H1 (cell line): ENCODE data around the gene IRF2BP2. TPM values are rescaled to one million over a fixed set of nuclear protein-coding genes. Genes with fewer than 3 reads are reported as not detected.

Experiments
- CTCF ChIA-PET: fragments of 300-600 bp; sonication (Branson Sonifier 250); formaldehyde crosslinking; loops from one replicate; lab custom pipeline; 2021; ENCODE audit not compliant: partially characterized antibody; lab: Charles Lee
- POLR2A ChIA-PET: fragments of 300-600 bp; sonication (Branson Sonifier 250); formaldehyde crosslinking; loops from one replicate; lab custom pipeline; 2021; ENCODE audit warnings: inconsistent platforms; ENCODE audit not compliant: partially characterized antibody; lab: Charles Lee
- DNase-seq, 2 experiments: peaks; one replicate each; pipeline versions ENCODE4 v3.0.0 to v3.0.0-alpha.2; 2010 to 2022; ENCODE audit warnings: low spot score in 2 of 2, low read depth in 1 of 2, mixed read lengths in 1 of 2
- FAIRE-seq: peaks from 2 replicates; lab custom pipeline; 2011; peaks lifted over from hg19 to GRCh38; lab: Jason Lieb, UNC
- H2AFZ ChIP-seq: 2 replicates; pipeline ENCODE4 v1.8.1; 2012; ENCODE audit warnings: low read length, inconsistent platforms
- H2AK5ac ChIP-seq: 2 replicates; pipeline ENCODE4 v1.6.1; 2013; ENCODE audit warnings: low read depth, low read length
- H2BK120ac ChIP-seq: replicated peaks from 2 replicates; pipeline ENCODE3; 2013; ENCODE audit warnings: low read depth, low read length, inconsistent platforms
- H2BK12ac ChIP-seq: 2 replicates; pipeline ENCODE4 v1.6.1; 2013; ENCODE audit warnings: low read depth, low read length
- H2BK15ac ChIP-seq: 2 replicates; pipeline ENCODE4 v1.6.1; 2013; ENCODE audit warnings: low read length
- H2BK20ac ChIP-seq: 2 replicates; pipeline ENCODE4 v1.6.1; 2013; ENCODE audit warnings: low read length
- H2BK5ac ChIP-seq: 2 replicates; pipeline ENCODE4 v1.6.1; 2013; ENCODE audit warnings: low read depth, low read length
- H3K14ac ChIP-seq: 2 replicates; pipeline ENCODE4 v1.6.1; 2013; ENCODE audit warnings: inconsistent platforms; ENCODE audit not compliant: insufficient read length
- H3K18ac ChIP-seq: 2 replicates; pipeline ENCODE4 v1.6.1; 2013; ENCODE audit warnings: low read length; ENCODE audit errors: extremely low read depth
- H3K23ac ChIP-seq: 2 replicates; pipeline ENCODE4 v1.6.1; 2013; ENCODE audit warnings: inconsistent platforms; ENCODE audit not compliant: insufficient read length
- H3K23me2 ChIP-seq: 2 replicates; pipeline ENCODE4 v1.6.1; 2013; ENCODE audit warnings: low read depth, low read length
- H3K27ac ChIP-seq: 2 replicates; pipeline ENCODE4 v1.6.1; 2011; ENCODE audit warnings: low read depth, low read length, inconsistent platforms
- H3K27me3 ChIP-seq, 4 experiments: replicated peaks in 1 of 4; 1 replicate in 1 of 4; 2 replicates in 3 of 4; pipeline versions ENCODE4 v1.6.1 to v1.8.1; 2011 to 2013; ENCODE audit warnings: low read length in 3 of 4, mild to moderate bottlenecking in 3 of 4, inconsistent platforms in 2 of 4, mixed read lengths in 2 of 4, moderate library complexity in 1 of 4; ENCODE audit not compliant: control insufficient read depth in 3 of 4, insufficient read depth in 3 of 4; ENCODE audit errors: extremely low read depth in 1 of 4
- H3K36me3 ChIP-seq, 4 experiments: 2 replicates each; pipeline versions ENCODE4 v1.6.1 to v1.8.1; 2011 to 2013; ENCODE audit warnings: mild to moderate bottlenecking in 4 of 4, low read length in 3 of 4, moderate library complexity in 2 of 4, control low read depth in 1 of 4, inconsistent platforms in 1 of 4; ENCODE audit not compliant: insufficient read depth in 4 of 4, control insufficient read depth in 2 of 4
- H3K4ac ChIP-seq: replicated peaks from 2 replicates; pipeline ENCODE3; 2013; ENCODE audit warnings: low read length, low read depth, mixed read lengths, inconsistent platforms; ENCODE audit not compliant: insufficient read length
- H3K4me1 ChIP-seq, 4 experiments: replicated peaks in 1 of 4; 1 replicate in 1 of 4; 2 replicates in 3 of 4; pipeline versions ENCODE4 v1.6.1 to v1.8.1; 2011 to 2013; ENCODE audit warnings: low read length in 3 of 4, inconsistent platforms in 2 of 4, mixed read lengths in 1 of 4; ENCODE audit not compliant: insufficient read depth in 4 of 4, control insufficient read depth in 3 of 4
- H3K4me2 ChIP-seq, 2 experiments: 2 replicates each; pipeline versions ENCODE4 v1.6.1 to v1.8.1; 2011 to 2013; ENCODE audit warnings: low read depth in 2 of 2, low read length in 2 of 2, control low read depth in 1 of 2, inconsistent platforms in 1 of 2, mild to moderate bottlenecking in 1 of 2; ENCODE audit not compliant: insufficient read depth in 1 of 2
- H3K4me3 ChIP-seq, 4 experiments: fragments of 200-600, 300-600 bp in 1 of 4; sonication (generic), shearing (Covaris generic), sonication (Bioruptor Twin) in 1 of 4; 2 replicates each; pipeline versions ENCODE4 v1.5.1 to v1.8.1; 2011 to 2016; ENCODE audit warnings: low read length in 4 of 4, low read depth in 3 of 4, control low read depth in 2 of 4, inconsistent platforms in 2 of 4, mild to moderate bottlenecking in 2 of 4, mixed read lengths in 1 of 4, moderate library complexity in 1 of 4; ENCODE audit not compliant: insufficient read depth in 2 of 4; ENCODE audit errors: extremely low read depth in 1 of 4
- H3K56ac ChIP-seq: replicated peaks from 2 replicates; pipeline ENCODE3; 2013; ENCODE audit warnings: low read depth, mild to moderate bottlenecking, mixed read lengths, low read length, inconsistent platforms; ENCODE audit not compliant: insufficient read length
- H3K79me1 ChIP-seq: 2 replicates; pipeline ENCODE4 v1.6.1; 2013; ENCODE audit warnings: low read depth, low read length, control low read depth
- H3K79me2 ChIP-seq, 2 experiments: 2 replicates each; pipeline versions ENCODE4 v1.6.1 to v1.8.1; 2012 to 2013; ENCODE audit warnings: low read length in 2 of 2, mild to moderate bottlenecking in 2 of 2, inconsistent platforms in 1 of 2; ENCODE audit not compliant: insufficient read depth in 2 of 2, control insufficient read depth in 1 of 2
- H3K9ac ChIP-seq, 4 experiments: replicated peaks in 1 of 4; 1 replicate in 1 of 4; 2 replicates in 3 of 4; pipeline versions ENCODE4 v1.6.1 to v1.8.1; 2011 to 2013; ENCODE audit warnings: low read depth in 3 of 4, low read length in 3 of 4, control low read depth in 2 of 4, mild to moderate bottlenecking in 2 of 4, moderate library complexity in 2 of 4, inconsistent platforms in 1 of 4; ENCODE audit errors: extremely low read depth in 1 of 4
- H3K9me3 ChIP-seq, 2 experiments: 2 replicates each; pipeline versions ENCODE4 v1.6.1 to v1.8.1; 2012 to 2013; ENCODE audit warnings: mild to moderate bottlenecking in 2 of 2, moderate library complexity in 2 of 2, control low read depth in 1 of 2, inconsistent platforms in 1 of 2, low read depth in 1 of 2, low read length in 1 of 2, mixed read lengths in 1 of 2; ENCODE audit not compliant: insufficient read depth in 2 of 2
- H4K20me1 ChIP-seq, 2 experiments: replicated peaks in 1 of 2; 2 replicates each; pipeline versions ENCODE3 to v1.8.1; 2011 to 2013; ENCODE audit warnings: inconsistent platforms in 2 of 2, low read length in 2 of 2, mild to moderate bottlenecking in 1 of 2; ENCODE audit not compliant: insufficient read depth in 2 of 2, control insufficient read depth in 1 of 2
- H4K5ac ChIP-seq: 2 replicates; pipeline ENCODE4 v1.6.1; 2013; ENCODE audit warnings: low read length, low read depth, mixed read lengths, inconsistent platforms; ENCODE audit not compliant: insufficient read length
- H4K8ac ChIP-seq: 2 replicates; pipeline ENCODE4 v1.8.0; 2013; ENCODE audit warnings: mild to moderate bottlenecking, moderate library complexity, low read length, inconsistent platforms; ENCODE audit not compliant: insufficient read depth; ENCODE audit errors: extremely low read depth
- H4K91ac ChIP-seq: replicated peaks from 2 replicates; pipeline ENCODE3; 2013; ENCODE audit warnings: low read length, mixed read lengths, inconsistent platforms; ENCODE audit not compliant: insufficient read length
- SAP30 ChIP-seq: fragments of 300-600 bp; sonication (generic); IDR thresholded peaks from 2 replicates; pipeline ENCODE4 v1.7.1; 2012; ENCODE audit warnings: low read length, moderate library complexity, mild to moderate bottlenecking, inconsistent platforms; ENCODE audit not compliant: insufficient read depth, insufficient replicate concordance
- YY1 ChIP-seq: IDR thresholded peaks from 2 replicates; pipeline ENCODE4 v1.6.1; 2011; ENCODE audit warnings: low read depth, mild to moderate bottlenecking, low read length
- WGBS, 2 experiments: shearing (Covaris generic) in 1 of 2; methylation state at CpG; one replicate each; pipeline versions ENCODE4 v1.1.6 to v1.1.7; 2013 to 2015; ENCODE audit warnings: low lambda C conversion rate in 2 of 2, mixed read lengths in 2 of 2, inconsistent platforms in 1 of 2, low coverage in 1 of 2, missing lambda C conversion rate in 1 of 2; ENCODE audit not compliant: insufficient replicate concordance in 2 of 2, insufficient coverage in 1 of 2, insufficient read length in 1 of 2; ENCODE audit errors: extremely low coverage in 1 of 2, missing lambda C conversion rate in 1 of 2; 5-methylcytosine and 5-hydroxymethylcytosine counted together
- polyA plus RNA-seq, 7 experiments: library from polyadenylated mRNA; depleted of rRNA in 3 of 7; stranded (reverse) in 5 of 7; unstranded in 2 of 7; fragments of >200 nt in 5 of 7; fragments of 200-250 nt in 2 of 7; gene quantifications; 1 replicate in 5 of 7; 2 replicates in 1 of 7; 4 replicates in 1 of 7; pipeline versions ENCODE4 v1.2.1 to v1.2.3, GENCODE V29; 2011 to 2013; ENCODE audit warnings: missing spikeins in 2 of 7, mixed read lengths in 2 of 7
- total RNA-seq: library from RNA; stranded (reverse); fragmentation: NEBNext Ultra II Directional; extraction: Animal tissue kit (Norgen Biotek cat#: 25700); gene quantifications from 2 replicates; pipeline ENCODE4 v1.2.1, GENCODE V29; 2021
- TF ChIP-seq, protein P1 (sequence below): IDR thresholded peaks from 2 replicates; pipeline ENCODE4 v1.6.1; 2011; ENCODE audit warnings: low read depth, mild to moderate bottlenecking, low read length; ENCODE audit not compliant: insufficient read depth

The IRF2BP2 gene
- total and polyA plus RNA-seq, 2 of the 8 experiments (the other 6 are each of a cell fraction or from before 2014, with no cell fraction given) = 24.9 to 67.5 TPM

DNA sequence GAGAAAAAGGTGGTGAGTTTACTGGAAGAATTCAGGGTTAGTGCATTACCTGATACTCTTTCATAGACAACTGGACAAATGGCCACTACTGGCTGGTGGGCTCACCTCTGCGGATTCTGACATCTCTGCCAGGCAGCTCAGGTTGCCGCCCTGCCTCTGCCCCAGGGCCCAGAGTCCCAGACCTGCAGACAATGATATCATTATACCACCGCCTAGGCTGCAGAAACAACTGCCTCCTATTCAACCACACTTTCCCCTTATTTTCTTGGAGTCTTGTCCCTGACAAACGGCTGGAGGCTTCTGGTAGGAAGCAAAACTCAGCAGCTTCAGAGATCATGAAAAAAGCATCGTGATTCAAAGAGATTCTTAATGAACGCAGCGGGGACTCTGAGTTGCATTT, 37.0 kb downstream of the IRF2BP2 start:
- Histone ChIP-seq H3K23ac (no peak overlapping the region), H3K4me2 (no peak overlapping the region), H3K9ac (no peak overlapping the region), H3K14ac (no peak overlapping the region), H2BK15ac (no peak overlapping the region), H3K4me1 (no peaks in the 10 kb centered on the region), H3K36me3 (no peaks in the 10 kb centered on the region), H3K27me3 (no peaks in the 10 kb centered on the region), H2BK20ac (no peak overlapping the region), H4K91ac (no peak overlapping the region), H4K5ac (no peak overlapping the region), H3K4ac (no peak overlapping the region), H3K4me3 (no peak overlapping the region), H3K56ac (no peak overlapping the region), H3K27ac (no peak overlapping the region), H3K79me1 (no peaks in the 10 kb centered on the region), H2AFZ (no peak overlapping the region), H4K8ac (no peak overlapping the region), H2BK120ac (no peak overlapping the region), H3K18ac (no peak overlapping the region), H2BK5ac (no peak overlapping the region), H3K9me3 (no peaks in the 10 kb centered on the region), H3K23me2 (no peaks in the 10 kb centered on the region), H2AK5ac (no peak overlapping the region), H3K79me2 (no peaks in the 10 kb centered on the region), H4K20me1 (no peaks in the 10 kb centered on the region), H2BK12ac (no peak overlapping the region)
- POLR2A ChIA-PET = no interaction called here
- no peak for TF ChIP-seq SAP30
- no peak for TF ChIP-seq YY1
- TF ChIP-seq, protein P1, sequence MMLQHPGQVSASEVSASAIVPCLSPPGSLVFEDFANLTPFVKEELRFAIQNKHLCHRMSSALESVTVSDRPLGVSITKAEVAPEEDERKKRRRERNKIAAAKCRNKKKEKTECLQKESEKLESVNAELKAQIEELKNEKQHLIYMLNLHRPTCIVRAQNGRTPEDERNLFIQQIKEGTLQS = no peak
- FAIRE-seq (no peak), DNase-seq (no peak)
- WGBS, 2 experiments = 90% methylated on average over 7 of the region's 7 CpGs; no CpG with 5 or more reads in 1 of the 2 experiments
- CTCF ChIA-PET = interaction anchor here (3.0 kb wide), 1 partner anchor 19 kb away, joined by 9 read pairs; no protein-coding TSS in a partner anchor
